Stimulated activated CD4-positive, alpha-beta T cell treated with anti-CD3 and anti-CD28 coated beads, Interleukin-12 subunit alpha, Interleukin-12 subunit beta, amount 100 ng/mL, for 48 hours (primary cell): Measurements from ENCODE around the gene SLC25A1.

Source experiments
- DNase-seq, 3 donors: peaks; one replicate each; pipeline ENCODE4 v3.0.0-alpha.2; 2020; ENCODE audit warnings: low read depth in 2 of 3, low spot score in 1 of 3

SLC25A1 gene

DNA sequence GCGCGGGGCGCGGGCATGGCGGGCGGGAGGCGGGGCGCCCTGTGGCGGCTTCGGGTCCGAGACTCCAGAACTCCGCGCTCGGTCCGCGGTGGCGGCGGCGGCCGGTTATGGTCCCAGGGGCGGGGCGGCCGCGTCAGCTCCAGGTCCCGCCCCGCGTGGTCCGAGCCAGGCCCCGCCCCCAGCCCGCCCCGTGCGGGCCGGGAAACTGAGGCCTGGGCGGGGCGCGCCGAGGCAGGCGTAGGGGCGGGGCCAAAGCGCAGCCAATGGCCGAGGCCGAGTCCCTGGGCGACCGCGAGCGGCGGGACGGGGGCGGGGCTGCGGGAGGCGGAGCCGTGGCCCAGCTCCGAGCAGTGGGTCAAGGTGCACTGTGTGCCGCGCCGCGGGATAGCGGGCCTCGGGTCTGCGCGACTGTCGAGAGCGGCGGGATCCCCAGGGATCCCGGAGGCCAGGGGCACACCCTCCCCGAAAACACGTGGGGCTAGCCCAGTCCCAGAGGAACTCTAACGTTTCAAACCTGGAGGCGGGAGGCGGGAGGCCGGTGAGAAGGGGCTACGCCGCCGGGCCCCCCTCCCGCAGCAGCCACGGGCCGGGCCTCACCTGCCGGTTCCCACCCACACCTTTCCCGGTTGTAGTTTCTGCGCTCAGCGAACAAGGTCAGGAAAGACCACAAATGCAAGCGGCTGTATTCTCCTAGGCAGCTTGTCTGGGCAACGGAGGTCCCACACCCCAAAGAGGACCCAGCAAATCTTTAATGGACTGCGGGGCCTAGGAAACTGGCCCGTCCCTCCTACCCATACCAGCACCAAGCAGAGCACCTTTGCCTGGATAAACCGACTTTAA lies at the start of gene SLC25A1:
Gene SLC25A1 (minus strand): TSS at position 80 of the 840 bp plus-strand sequence. CDS start 63 bp downstream, at position 17.
- DNase-seq: peak; percentile 70 to 91 (median 82)

DNA sequence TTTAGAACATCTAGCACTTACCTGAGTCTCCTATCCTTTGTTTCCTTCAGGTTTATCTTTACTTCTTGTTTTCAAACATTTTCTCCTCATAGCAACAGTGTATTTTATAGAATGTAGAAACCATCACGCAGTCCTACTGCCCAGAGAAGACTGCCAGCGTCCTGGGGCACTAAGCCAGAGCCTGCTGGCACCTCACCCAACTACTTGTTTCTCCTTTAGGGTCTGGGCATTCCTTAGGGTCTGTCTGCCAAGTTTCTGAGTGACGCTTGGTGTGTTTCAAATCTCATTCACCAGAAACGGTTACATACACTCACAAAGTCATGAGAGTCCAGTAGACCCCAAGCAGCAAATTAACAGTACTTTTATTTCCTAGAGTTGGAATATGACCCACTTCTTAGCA lies 49.6 kb upstream of the SLC25A1 start:
- no peak for DNase-seq

DNA sequence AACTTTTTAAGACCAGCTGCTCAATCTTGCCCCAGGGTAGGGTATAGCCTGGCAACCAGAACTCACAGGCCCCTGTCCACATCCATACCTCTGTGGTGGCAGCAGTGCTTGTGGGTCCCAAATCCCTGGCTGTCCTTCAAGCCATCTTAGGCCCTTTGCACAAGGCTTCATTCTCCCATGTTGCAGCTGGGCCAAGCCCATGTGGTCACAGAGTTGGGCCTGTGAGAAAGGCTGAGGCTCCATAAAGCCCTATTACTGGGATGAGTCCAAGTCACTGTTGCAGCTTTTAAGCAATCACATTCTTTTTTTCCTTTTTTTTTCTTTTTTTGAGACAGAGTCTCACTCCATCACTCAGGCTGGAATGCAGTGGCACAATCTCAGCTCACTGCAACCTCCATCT lies 47.9 kb upstream of the SLC25A1 start:
- no peak for DNase-seq

DNA sequence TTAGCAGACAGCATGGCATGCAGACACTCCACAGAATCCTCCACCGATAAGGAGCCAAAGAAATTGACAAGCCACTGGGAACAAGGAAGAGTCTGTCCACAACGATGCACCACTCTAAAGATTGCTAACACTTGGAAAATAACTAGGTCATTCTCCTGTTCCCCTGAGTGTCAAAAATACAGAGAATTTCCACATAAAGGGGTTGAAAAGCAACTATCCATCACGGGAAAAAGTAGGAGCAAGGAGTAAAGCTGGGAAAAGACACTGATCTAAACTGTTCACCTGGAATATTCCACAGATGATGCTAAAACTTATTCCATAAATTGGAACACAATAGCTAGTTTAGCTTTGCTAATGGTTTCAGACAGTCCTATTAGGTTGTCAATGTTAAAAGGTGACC lies 47.0 kb upstream of the SLC25A1 start:
- DNase-seq: no peak

DNA sequence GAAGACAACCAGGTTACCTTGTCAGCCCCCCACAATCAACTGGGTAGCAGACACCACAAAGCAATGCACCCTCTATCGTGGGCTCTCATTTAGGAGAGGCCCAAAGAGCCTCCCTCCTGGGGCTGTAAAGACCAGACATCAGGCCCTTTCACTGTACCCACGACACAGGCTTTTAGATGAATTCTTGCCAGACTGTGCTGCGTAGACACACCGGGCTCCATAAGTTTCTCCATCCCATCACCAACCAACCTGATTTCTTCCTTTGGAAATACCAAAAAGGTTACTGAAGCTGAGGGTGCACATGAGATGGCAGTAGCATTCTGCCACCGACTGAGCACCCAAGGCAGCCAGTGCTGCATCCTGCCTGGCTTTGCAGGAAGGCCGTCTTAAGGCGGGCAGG lies 46.4 kb upstream of the SLC25A1 start:
- no peak for DNase-seq

DNA sequence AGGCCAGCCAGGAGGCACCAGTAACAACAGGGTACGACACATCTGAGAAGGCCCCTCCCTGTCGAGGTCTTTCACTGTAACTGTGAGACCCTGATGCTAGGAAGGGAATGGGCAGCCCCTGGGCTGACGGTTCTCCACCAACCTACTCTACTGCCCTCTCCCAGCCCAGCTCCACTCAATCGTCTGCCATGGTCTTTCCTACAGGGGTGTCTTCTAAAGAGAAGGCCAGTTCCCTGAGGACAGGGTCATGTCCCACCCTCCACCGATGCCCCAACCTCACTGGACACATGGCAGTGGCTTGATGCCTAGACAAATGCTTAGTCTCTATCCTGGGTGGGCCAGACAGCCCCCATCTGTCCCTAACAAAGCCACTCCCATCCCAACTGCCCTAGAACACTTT lies 46.0 kb upstream of the SLC25A1 start:
- no peak for DNase-seq

DNA sequence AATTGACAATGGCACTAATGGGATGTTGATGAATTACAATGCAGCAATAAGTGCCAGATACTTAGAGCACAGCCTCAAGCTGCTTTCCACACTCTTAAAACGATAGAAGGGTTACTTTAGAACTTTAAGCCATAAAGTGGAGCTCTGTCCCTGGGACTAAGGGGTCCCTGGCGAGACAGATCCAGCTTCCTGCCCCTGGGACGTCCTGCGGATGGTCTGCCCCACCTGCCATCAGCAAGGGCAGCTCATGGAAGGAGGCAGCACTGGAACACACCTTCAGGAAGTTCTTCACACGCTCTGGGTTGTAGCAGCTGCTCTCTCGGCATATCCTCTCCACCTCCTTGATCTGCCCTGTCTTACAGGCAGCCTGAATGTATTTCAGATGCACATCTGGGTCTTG lies 45.1 kb upstream of the SLC25A1 start:
- DNase-seq: no peak

DNA sequence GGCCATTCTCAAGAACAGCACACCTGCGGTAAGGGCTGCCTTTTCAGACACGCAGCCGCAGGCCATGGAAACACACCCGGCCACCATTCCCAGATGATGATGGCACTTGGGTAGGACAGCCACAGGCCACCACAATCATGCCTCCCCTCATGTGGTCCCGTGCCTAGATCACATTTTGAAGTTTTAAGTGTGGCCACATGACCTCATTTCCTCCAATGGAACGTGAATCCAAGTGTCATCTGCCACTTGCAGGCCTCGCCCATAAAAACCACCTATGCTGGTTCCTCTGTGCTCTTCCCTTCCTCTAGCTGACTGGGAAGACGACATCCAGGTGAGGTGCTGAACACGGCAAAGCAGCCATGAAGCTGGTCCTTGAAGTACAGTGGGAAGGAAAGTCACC lies 44.6 kb upstream of the SLC25A1 start:
- DNase-seq: no peak

DNA sequence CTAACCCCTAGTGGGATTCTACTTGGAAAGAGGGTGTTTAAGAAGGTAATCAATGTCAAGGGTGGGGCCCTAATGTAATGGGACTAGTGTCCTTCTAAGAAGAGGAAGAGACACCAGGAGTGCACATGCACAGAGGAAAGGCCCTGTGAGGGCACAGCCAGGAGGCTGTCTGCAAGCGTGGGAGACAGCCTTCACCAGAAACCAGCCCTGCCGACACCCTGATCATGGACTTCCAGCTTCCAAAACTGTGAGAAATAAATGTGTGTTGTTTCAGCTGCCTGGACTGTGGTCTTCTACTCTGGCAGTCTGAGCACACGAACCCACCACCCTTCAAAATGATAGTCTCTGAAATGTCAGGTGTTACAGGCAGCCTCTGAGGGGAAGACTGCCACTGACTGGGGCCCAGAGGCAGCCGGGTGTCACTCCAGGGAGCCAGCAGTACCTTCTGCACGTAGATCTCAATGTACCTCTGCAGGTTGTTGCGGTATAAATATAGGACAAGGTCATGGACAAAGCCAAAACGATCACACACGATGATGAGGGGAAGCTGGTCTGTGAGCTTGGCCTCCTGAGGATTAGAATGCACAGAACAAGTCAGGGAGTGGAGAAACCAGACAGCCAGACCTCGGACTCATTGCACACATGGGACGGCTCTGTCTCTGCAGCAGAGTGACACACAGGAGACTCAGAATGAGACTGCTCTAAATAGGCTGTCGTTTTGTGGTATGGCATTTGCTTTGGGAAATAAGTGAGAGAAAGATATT lies 43.9 kb upstream of the SLC25A1 start:
- no peak for DNase-seq

DNA sequence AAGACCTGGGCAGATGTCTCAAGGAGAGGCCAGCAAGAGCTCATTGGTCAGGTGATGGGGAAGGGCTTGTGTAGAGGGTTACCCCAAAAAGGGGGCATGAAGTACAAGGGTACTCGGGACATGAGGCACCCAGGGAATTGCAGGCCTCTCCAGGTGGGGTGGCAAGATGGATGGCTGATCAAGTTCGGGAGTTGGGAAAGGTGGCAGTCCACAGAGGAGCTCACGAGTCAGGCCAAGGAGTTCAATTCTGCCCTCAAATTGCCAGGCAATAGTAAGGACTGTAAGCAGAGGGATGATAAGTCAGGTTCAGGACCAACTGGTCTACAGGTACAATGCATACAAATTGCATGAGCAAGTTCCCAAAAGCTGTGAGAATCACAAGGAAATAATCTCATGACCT lies 42.3 kb upstream of the SLC25A1 start:
- no peak for DNase-seq

DNA sequence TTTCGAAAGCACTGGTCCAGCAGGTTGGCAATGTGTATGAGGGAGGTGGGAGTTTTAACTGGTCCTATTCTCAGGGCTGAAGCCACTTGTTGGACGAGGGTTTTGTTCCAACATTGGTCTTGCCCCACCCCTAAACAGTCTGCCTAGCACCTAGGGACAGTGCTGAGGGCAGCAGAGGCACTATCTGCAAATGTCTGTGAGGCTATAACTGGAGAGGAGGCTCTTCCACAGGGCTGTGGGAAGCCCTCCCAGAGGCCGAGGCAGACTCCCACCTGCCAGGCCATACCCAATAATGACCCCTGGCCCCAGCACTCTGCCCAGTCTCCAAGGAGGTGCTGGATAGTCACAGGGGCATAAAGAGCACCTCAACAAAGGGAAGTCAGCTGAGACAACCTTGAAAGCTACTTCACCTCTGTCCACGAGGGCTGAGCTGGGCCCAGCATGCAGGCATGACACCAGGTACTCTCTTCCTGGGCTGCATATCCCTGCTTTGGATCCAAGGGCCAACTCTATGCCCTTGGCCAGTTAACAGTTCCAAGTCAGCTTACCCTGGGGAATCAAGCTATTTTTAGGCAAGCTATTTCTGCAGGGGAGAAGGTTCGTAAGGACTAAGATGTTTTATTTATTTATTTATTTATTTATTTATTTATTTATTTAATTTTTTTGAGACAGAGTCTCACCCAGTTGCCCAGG lies 40.2 kb upstream of the SLC25A1 start:
- DNase-seq: no peak

DNA sequence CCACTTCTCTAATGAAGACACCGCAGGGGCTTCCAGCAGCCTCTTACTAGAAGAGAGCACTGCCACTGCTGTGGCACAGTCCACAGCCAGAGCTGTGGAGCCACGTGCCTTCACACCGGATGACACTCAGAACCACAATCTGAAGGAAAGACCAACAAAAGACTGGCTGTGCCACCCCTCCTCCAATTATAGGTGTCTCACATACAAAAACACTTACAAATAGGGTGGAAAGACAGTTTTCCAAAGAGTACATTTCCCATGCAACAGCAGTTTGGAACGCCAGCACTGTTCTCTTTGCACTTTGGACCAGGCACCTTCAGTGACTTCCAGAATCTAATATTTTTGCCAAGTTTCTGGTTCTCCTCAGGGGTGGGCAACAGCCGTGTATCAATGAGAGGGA lies 38.0 kb upstream of the SLC25A1 start:
- DNase-seq: no peak

DNA sequence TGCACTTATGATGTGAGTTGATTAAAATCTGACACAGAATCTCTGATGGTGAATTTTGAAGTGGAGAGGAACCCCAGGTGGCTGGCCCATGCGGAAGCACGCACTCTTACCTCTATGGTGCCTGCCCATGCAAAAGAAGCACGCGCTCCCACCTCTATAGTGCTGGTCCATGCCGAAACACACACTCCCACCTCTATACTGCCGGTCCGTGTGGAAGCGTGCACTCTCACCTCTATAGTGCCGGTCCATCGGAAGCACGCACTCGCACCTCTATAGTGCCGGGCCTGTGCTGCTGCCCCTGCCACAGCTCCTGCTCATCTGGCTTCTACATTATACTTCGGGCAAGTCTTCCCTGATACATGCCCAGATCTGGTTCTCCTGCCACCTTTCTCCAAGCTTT lies 36.8 kb upstream of the SLC25A1 start:
- no peak for DNase-seq

DNA sequence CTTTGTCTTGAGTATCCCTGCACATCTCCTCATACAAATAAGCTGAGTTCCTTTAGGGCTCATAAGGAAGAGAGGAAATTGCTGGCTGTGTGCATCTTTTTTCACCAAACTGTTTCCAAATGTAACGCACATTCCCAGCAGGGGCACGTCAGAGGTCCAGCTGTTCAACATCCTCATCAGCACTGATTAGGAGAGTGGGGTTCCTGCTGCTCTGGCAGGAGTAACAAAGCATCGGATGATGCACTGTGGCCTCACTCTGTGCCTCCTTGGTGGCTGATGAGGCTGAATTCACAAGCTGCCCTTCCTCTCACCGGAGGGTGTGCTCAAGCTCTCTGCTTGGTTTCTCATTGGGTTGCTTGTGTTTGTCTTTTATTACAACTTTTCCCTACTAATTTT lies 35.5 kb upstream of the SLC25A1 start:
- no peak for DNase-seq

DNA sequence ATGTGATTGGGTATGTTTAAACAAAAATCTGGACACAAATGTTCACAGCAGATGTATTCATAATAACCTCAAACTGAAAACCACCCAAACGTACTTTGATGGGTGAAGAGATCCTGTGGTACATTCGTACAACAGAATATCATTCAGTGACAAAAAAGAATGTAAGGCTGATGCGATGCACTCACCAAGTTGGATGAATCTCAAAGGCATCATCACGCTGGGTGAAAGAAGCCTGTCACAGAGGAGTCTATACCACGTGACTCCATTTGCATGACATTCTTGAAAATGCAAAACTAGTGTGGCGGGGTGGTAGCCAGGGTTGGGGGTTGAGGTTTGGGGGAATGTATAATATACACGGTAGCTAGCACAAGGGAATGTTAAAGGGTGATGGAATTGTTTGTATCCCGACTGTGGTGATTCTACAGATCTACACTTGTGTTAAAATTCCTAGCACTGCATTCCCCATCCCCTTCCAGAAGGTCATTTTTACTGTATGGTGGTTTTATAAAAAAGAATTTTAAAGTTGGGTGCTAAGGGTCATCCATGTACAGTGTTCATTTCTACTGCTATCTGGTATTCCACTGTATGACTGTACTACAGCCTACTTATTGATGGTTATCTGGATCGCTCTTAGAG lies 35.0 kb upstream of the SLC25A1 start:
- DNase-seq: no peak

DNA sequence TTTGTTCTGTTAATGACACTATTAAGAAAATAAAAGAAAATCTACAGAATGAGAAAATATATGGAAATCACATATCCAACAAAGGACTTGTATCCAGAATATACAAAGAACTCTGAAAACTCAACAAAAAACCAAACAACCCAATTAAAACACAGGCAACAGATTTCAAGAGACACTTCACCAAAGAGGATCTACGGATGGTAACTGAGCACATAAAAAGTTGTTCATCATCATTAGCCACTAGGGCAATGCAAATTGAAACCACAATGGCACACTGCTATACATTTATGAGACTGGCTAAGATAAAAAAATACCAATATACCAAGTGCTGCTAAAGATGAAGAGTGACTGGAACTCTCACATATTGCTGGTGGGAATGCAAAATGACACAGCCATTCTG lies 34.5 kb upstream of the SLC25A1 start:
- no peak for DNase-seq

DNA sequence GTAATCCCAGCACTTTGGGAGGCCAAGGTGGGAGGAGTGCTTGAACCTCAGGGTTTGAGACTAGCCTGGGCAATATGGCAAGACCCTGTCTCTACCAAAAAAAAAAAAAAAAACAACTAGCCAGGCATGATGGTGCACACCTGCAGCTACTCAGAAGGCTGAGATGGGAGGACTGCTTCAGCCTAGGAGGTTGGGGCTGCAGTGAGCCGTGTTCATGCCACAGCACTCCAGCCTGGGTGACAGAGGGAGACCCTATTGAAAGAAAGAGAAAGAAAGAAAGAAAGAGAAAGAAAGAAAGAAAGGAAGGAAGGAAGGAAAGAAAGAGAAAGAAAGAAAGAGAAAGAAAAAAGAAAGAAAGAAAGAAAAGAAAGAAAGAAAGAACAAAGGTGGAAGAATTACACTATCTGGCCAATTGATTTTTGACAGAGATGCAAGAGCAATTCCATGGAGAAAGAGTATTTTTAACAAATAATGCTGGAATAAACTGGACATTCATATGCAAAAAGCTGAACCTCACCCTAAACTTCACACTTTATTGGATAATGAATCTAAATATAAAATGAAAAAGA lies 33.9 kb upstream of the SLC25A1 start:
- no peak for DNase-seq

DNA sequence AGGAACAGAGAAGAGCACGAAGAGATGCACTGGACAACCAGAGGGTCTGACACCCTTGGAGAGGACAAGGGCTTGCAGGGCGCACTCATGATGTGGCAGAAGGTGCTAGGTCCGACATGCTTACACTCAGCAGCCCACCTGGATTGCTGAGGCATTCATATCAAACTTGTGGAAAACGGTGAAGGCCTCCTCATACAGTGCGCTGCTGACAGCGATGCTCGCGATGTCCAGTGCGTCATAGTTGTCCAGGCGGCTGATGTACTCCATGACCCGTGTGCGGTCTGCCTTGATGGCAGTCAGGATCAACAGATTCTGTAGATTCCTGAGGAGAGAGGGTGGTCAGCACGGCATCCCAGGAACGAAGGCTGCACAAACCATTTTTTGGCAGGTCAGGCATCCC lies 31.7 kb upstream of the SLC25A1 start:
- DNase-seq: no peak

DNA sequence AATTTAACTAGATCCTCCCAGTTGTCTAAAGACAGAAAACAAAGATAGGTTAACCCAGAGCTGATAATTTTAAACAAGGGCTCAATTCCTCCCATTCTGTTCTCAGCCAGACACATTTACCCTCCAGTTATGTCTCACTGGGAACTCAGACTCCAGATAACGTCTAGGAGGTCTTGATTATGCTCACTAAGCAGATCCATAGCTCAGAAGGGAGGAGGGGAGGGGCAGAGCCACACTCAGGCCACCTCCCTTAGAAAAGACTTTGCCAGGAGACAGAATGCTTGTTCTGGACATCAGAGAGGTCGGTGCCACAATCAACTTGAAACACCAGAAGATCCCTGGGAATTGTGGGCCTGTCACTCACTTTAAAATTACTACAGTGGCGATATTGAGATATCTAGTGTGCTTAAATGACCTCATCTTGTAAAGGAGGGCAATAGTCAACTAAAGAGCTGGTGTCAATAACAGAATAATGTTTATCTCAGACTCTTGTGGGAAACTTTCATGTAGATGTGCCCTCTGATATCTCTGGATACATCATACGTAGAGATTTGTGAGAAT lies 29.8 kb upstream of the SLC25A1 start:
- no peak for DNase-seq

DNA sequence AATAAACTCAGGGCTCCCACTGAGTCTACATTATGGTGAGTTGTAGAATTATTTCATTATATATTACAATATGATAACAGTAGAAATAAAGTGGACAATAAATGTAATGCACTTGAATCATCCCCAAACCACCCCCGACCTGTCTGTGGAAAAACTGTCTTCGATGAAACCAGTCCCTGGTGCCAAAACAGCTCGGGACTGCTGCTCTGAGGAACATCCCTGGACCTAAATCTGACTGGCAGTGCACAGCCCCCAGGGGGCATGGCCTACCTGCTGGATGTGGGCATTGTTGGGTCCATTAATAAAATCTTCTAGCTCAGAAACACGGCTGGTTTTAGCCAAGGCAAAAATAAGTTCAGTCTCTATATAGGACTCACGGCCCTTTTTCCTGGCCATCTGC lies 29.3 kb upstream of the SLC25A1 start:
- no peak for DNase-seq

DNA sequence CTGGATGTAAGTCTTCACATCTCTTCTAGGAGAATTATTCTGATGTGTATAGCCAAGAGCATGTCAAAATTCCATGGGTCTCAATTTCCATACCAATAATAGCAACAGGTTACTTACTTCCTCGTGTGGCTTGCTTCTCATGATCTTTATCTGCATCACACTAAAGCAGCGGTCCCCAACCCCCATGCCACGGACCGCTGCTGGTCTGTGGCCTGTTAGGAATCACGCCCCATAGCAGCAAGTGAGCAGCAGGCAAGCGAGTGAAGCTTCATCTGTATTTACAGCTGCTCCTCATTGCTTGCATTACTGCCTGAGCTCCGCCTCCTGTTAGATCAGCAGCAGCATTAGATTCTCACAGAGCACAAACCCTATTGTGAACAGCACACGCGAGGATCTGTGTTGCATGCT lies 28.9 kb upstream of the SLC25A1 start:
- no peak for DNase-seq
